K562 (cell line): Measurements from ENCODE around the gene CD274. TPM values are rescaled to one million over a fixed set of nuclear protein-coding genes. Genes with fewer than 3 reads are reported as not detected.

Experiments
- ATF4 ChIP-seq: fragments of 450-650 bp; formaldehyde crosslinking; IDR thresholded peaks from 2 replicates; pipeline ENCODE4 v1.4.0; 2022; ENCODE audit warnings: mild to moderate bottlenecking, moderate library complexity
- HDAC2 ChIP-seq: fragments of 450-650 bp; IDR thresholded peaks from 2 replicates; pipeline ENCODE4 v1.6.1; 2016; ENCODE audit warnings: mild to moderate bottlenecking
- JUNB ChIP-seq: fragments of 450-650 bp; formaldehyde crosslinking; conservative IDR thresholded peaks from 2 replicates; pipeline ENCODE4 v1.4.0; 2020; ENCODE audit warnings: mild to moderate bottlenecking
- MAFG ChIP-seq: fragments of 450-650 bp; conservative IDR thresholded peaks from 2 replicates; pipeline ENCODE4 v1.6.1; 2016; ENCODE audit warnings: missing genetic modification characterization, missing compliant biosample characterization
- SFPQ ChIP-seq: fragments of 200-400 bp; formaldehyde crosslinking; IDR thresholded peaks from 2 replicates; pipeline ENCODE4 v1.6.1; 2017; ENCODE audit warnings: mild to moderate bottlenecking, low read depth, low read length, moderate library complexity
- SMAD3 ChIP-seq: fragments of 450-650 bp; formaldehyde crosslinking; conservative IDR thresholded peaks from 2 replicates; pipeline ENCODE4 v1.4.0; 2020; ENCODE audit warnings: mild to moderate bottlenecking
- TEAD2 ChIP-seq: fragments of 450-650 bp; IDR thresholded peaks from 2 replicates; pipeline ENCODE4 v1.6.1; 2016; ENCODE audit warnings: missing genetic modification characterization, control low read depth, missing compliant biosample characterization
- TSHZ1 ChIP-seq: fragments of 250-450 bp; sonication (Bioruptor Pico); IDR thresholded peaks from 2 replicates; pipeline ENCODE4 v1.4.0; 2020; ENCODE audit warnings: mild to moderate bottlenecking, moderate library complexity
- ZBTB11 ChIP-seq, 3 experiments: fragments of 200-800 bp in 1 of 3; fragments of 250-450 bp in 1 of 3; fragments of 450-650 bp in 1 of 3; sonication (Bioruptor Pico) in 1 of 3; sonication (Bioruptor generic) in 1 of 3; formaldehyde crosslinking in 1 of 3; IDR thresholded peaks; 2 replicates each; pipeline versions ENCODE4 v1.6.1 to v1.8.0; 2016 to 2022; ENCODE audit warnings: mild to moderate bottlenecking in 2 of 3, missing genetic modification characterization in 2 of 3, missing compliant biosample characterization in 1 of 3, moderate library complexity in 1 of 3
- ZNF12 ChIP-seq: sonication (generic); formaldehyde crosslinking; IDR thresholded peaks from 2 replicates; pipeline ENCODE4 v1.4.0; 2020; ENCODE audit warnings: mild to moderate bottlenecking, missing genetic modification reagents
- ZNF134 ChIP-seq: fragments of 250-450 bp; sonication (Bioruptor Pico); conservative IDR thresholded peaks from 2 replicates; pipeline ENCODE4 v1.4.0; 2020
- ZNF143 ChIP-seq: sonication (generic); formaldehyde crosslinking; IDR thresholded peaks from 2 replicates; pipeline ENCODE4 v1.9.0; 2022; ENCODE audit warnings: mild to moderate bottlenecking, missing genetic modification reagents
- ZNF184 ChIP-seq: sonication (generic); formaldehyde crosslinking; IDR thresholded peaks from 2 replicates; pipeline ENCODE4 v1.5.0; 2020; ENCODE audit warnings: missing genetic modification reagents
- ZNF197 ChIP-seq: fragments of 200-800 bp; sonication (Bioruptor generic); IDR thresholded peaks from 2 replicates; pipeline ENCODE4 v1.6.1; 2016; ENCODE audit warnings: low read depth, missing genetic modification characterization, missing compliant biosample characterization
- ZNF224 ChIP-seq: sonication (generic); formaldehyde crosslinking; IDR thresholded peaks from 2 replicates; pipeline ENCODE4 v1.8.0; 2022; ENCODE audit warnings: mild to moderate bottlenecking, missing genetic modification reagents
- ZNF239 ChIP-seq: fragments of 250-450 bp; sonication (Bioruptor Pico); IDR thresholded peaks from 2 replicates; pipeline ENCODE4 v1.4.0; 2020; ENCODE audit warnings: mild to moderate bottlenecking
- ZNF507 ChIP-seq: conservative IDR thresholded peaks from 2 replicates; pipeline ENCODE4 v1.6.1; 2017; ENCODE audit warnings: missing genetic modification characterization, missing compliant biosample characterization
- polyA plus RNA-seq, 8 experiments: library from polyadenylated mRNA; depleted of rRNA in 4 of 8; stranded (reverse) in 5 of 8; unstranded in 3 of 8; fragments of >200 nt; fragmentation: Nextera tagmentation in 2 of 8; fragmentation: Illumina TruSeq in 1 of 8; extraction: Ambion mirVana in 2 of 8; extraction: Trizol in 1 of 8; gene quantifications; 2 replicates each; pipeline versions ENCODE4 v1.2.1 to v1.2.3, GENCODE V29; 2011 to 2014; ENCODE audit warnings: inconsistent platforms in 1 of 8, missing spikeins in 1 of 8
- total RNA-seq, 7 experiments: library from RNA; depleted of rRNA in 6 of 7; stranded (reverse); fragments of >200 nt in 6 of 7; fragmentation: Illumina TruSeq in 2 of 7; extraction: Trizol in 2 of 7; gene quantifications; 2 replicates each; pipeline versions ENCODE4 v1.2.1 to v1.2.3, GENCODE V29; 2011 to 2021; ENCODE audit warnings: low replicate concordance in 1 of 7

The CD274 gene
- total and polyA plus RNA-seq, 9 of the 15 experiments (the other 6 are each of a cell fraction or from before 2014, with no cell fraction given): 0.07 to 0.51 (median 0.30) TPM; not detected in 1

GRCh38 chr9:5493679-5494511 lies 43.6 kb downstream of the CD274 start (continued):
- peak; percentile 58; the same call in 1 of the 2 replicates for TF ChIP-seq ATF4 (CRISPR knock-in tag)
- TF ChIP-seq ZNF12: no peak
- peak; percentile 98 for TF ChIP-seq MAFG
- 0 out of 2 replicates have a peak, but pooled peaks have one; percentile 31 for TF ChIP-seq HDAC2
- no peak for TF ChIP-seq TSHZ1 (CRISPR knock-in tag)
- no peak for TF ChIP-seq SFPQ
- TF ChIP-seq SMAD3 (CRISPR knock-in tag): 0 out of 2 replicates have a peak, but pooled peaks have one; percentile 42
- no peak for TF ChIP-seq ZNF143 (CRISPR knock-in tag)
- peak; percentile 70 for TF ChIP-seq JUNB (CRISPR knock-in tag)
- TF ChIP-seq ZNF184: no peak
- TF ChIP-seq ZNF507: no peak
- TF ChIP-seq ZNF134 (CRISPR knock-in tag): 0 out of 2 replicates have a peak, but pooled peaks have one; percentile 10
- TF ChIP-seq ZNF239: peak; percentile 47; the same call in 1 of the 2 replicates
- peak; percentile 53; the same call in 1 of the 2 replicates for TF ChIP-seq TEAD2 (tag)
- TF ChIP-seq ZBTB11 (CRISPR knock-in tag; IDR thresholded peaks at IDR 0.05): peak in 1 of 3 experiments; percentile 73; a peak in 2 of 6 replicates
- TF ChIP-seq ZNF224: no peak
- 0 out of 2 replicates have a peak, but pooled peaks have one; percentile 75 for TF ChIP-seq ZNF197
